NCI-H2107 treated with DMSO at 0.1 percent for 48 hours (cell line): ENCODE data around the gene VAMP2.

Experiments
- DNase-seq: peaks from one replicate; lab custom pipeline; 2025; ENCODE audit not compliant: unreplicated experiment; lab: John Stamatoyannopoulos, UW

VAMP2 gene

GRCh38 chr17:8124350-8125153, 38.2 kb downstream of the VAMP2 start:
- no peak for DNase-seq

DNA sequence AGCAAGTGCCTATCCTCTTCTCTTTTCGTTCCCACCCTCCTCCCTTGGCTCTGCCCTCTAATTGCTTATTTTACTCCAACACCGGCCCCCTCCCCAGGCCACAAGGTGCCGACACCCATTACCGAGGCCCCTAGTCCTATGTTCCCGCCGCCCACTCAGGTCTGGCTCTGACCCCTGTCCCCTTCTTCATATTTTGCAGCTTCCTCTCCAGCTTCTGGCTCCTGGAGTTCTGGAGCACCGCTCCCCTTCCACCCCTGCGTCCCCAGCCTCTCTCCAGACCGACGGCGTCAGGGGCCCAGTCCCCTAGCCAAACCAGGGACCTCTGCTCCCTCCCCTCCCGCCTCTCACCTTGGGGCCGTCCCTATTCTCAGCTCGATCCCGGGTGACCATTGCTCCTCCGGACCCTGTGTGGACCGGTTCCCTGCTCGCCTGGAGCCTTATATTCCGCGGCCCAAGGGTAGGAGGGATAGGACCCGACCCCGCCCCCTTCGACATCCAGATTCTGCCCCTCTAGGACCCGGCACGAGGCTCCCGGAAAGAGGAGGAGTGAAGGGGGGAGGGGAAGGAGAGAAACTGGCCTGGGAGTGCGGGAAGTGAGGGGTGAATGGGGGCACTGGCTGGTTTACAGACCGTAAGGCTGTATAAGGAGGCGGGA, 38.9 kb downstream of the VAMP2 start, which contains the start of gene HES7:
TSS of gene HES7 (minus strand) at position 412 of the 655 bp plus-strand sequence. CDS start at position 390, 22 bp downstream.
- DNase-seq: no peak

GRCh38 chr17:8122924-8123694, 39.6 kb downstream of the VAMP2 start:
- no peak for DNase-seq

DNA sequence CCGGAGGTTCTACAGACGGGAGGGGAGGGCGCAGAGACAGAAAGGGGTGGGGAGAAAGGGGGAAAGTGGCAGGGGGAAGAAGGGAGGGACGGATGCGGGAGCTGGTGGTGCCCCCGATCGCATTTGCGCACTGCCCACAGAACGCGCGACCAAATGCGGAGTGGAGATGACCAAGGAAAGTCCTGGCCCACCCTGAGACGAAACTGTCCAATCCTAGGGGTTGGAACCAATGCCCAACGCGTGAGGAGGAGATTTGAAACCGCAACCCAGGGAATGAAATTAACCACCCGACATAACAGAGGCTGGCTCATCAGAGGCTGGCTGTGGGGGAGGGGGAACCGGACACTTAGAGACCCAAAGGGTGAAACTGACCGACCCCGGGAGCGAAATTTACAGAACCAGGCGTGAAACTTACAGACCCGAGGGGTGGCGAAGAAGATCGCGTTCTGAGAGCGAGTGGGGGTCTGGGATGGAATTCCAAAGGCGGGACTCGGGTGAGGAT, 40.3 kb downstream of the VAMP2 start:
- no peak for DNase-seq

DNA sequence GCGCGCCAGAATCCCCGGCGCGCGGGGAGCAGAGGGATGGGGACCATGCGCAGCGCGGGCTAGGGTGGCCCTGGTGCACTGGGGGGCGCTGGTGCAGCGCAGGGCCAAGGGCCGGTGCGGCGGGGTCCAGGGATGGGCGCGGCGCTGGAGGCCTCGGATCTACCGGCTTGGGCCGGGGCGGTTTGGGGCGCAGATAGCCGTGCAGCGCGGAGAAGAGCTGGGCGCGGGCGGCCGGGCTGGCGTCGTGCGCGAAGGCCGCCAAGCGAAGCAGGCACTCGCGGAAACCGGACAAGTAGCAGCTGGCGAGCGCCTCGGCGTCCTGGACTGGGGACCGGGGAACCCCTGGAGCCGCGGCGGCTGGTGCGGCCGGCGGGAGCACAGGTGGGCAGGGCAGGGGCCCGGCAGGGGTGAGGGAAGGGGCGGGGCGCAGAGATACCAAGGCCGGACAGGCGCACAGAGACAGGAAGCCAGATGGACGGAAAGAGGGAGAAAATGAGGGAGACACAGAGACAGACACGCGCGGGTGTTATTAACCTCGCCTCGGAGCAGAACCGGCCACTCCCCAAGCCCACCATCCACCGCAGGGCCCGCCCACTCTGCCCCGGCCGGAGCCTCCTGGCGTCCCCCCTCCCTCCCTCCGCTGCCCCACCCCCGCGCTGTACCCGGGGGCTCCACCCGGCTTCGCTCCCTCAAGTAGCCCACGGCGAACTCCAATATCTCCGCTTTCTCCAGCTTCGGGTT, 40.9 kb downstream of the VAMP2 start:
- DNase-seq: no peak

DNA sequence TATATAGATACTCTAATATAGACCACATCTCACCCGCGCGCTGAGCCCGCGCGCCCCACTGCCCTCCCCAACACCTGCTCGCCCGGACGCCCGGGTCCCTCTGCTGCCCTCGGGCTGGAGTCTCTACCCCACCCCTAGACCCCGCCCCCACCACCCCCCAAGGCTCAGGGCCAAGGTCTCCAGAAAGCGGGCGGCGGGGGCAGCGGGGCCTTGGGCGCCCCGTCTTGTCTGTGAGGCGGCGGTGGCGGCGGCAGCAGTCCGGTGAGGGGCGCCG, 41.4 kb downstream of the VAMP2 start:
- DNase-seq: no peak

- DNase-seq: peak; percentile 37
These were observed 42.0 kb downstream of the VAMP2 start for GRCh38 chr17:8120520-8121406.

- peak; percentile 56 for DNase-seq
These were observed 42.9 kb downstream of the VAMP2 start for GRCh38 chr17:8119581-8120519.

DNA sequence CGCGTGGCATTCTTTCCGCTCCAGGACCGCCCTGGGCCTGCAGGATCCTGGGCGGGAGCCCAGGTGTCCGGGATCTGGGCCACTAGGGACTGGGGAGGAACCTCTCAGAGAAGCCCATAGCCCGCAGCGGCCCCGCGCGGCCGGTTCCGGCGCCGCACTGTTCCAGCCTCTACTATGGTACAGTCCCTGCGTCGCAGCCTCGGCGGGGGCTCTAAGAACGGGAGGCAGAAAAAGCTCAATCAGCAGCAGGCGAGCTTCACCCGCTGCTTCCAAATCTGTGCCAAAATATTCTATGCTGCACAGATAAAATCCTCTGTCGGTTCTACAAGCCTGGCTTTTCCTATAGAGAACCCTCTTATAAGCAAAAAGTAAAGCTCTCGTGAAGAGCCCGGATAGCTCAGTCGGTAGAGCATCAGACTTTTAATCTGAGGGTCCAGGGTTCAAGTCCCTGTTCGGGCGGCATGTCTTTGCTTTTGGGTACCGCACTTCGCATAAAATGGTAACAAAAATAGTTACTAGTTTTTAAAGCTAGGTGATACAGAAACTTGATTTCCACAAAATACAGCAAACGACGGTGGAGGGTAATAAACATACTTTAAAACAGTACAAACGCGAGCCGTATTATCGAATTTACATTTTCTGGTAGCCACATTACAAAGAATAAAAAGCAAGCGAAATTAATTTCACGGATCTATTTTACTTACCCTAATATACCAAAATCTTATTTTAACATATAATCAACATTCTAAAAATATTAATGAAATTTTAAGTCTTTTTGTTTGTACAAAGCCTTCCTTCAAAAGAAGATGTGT, 43.8 kb downstream of the VAMP2 start:
- peak; percentile 58 for DNase-seq

DNA sequence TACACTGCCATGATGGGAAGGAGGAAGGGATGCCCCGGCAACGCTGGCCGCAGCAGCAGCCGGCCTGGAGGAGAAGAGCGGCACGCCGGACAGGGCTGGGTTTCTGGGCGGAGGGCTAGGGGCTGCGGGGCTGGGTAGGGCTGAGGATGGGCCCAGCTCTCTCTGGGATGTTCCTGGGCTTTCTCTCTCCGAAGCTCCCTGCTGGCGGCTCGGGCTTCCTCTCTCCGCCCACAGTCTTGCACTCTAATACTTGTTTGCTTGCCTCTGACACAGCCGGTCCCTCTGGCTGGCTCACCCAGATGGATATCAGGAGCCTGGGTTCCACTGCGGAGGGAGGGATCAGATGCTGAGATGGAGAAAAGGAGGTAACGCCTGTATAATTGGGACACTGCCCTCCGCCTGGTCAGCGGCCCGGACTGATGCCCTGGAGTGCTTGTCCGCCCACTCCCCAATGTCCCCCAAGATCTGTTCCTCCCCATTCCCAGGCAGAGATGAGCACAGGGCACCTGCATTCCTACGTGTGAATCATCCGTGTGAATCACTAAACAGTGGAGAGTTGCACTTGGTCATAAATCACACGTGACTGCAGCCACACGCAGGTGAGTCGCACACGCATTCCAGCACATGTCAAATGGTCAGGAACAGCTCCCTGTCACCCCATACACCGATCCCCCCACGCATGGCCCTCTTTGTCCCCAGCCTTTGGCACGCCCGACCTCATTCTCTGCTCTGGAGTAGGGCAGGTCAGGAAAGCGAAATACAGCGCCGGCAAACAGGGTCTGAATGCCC, 44.6 kb downstream of the VAMP2 start, which contains the start of gene ALOXE3:
TSS of gene ALOXE3 (minus strand) at position 535 of the 789 bp plus-strand sequence. CDS start at position 11, 524 bp downstream.
- DNase-seq: no peak

DNA sequence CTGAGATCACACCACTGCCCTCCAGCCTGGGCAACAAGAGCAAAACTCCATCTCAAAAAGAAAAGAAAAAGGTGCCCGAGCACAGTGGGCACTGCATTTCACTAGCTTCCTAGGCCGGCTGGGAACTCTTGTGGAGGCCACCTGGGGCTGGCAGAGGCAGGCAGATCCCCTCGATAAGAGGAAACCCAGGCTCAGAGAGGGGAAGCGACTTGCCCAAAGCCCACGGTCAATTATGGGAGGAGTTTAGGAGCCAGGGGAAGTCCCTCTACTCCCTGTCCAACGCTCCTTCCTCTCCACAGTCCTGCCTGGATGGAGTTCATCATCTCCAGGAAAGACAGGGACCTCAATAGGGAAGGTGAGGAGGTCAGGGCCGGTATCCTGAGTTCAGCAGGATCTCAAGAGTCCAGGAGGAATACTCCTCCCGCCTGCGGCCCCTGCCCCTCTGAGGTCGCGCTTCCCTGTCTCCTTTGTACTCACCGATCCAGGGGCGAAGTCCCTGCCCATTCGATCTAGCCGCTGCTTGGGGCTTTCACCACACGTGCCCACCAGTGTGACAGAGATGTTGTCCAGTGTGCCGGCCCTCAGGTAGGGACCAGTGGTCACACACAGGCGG, 45.3 kb downstream of the VAMP2 start:
- no peak for DNase-seq

DNA sequence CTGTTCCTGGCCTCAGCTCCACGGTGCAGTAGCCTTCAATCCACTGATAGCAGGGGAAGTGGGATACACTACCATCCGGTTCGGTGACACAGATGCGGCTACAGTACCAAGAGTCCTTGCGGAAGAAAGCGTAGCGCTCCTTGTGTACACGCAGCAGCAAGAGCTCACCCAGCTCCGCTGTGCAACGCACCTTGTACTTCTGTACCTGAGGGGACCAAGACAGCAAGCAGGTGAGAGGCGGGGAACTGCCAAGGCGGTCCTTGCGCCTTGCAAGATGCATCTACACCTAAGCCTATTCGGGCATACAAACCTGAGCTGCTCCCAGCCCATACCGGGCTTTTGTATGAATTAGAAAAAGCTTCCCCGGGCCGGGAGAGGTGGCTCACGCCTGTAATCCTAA, 46.0 kb downstream of the VAMP2 start:
- no peak for DNase-seq

- no peak for DNase-seq
These were observed 51.8 kb downstream of the VAMP2 start for GRCh38 chr17:8110907-8111306.

- DNase-seq: no peak
These were observed 52.3 kb downstream of the VAMP2 start for GRCh38 chr17:8110456-8110804.

DNA sequence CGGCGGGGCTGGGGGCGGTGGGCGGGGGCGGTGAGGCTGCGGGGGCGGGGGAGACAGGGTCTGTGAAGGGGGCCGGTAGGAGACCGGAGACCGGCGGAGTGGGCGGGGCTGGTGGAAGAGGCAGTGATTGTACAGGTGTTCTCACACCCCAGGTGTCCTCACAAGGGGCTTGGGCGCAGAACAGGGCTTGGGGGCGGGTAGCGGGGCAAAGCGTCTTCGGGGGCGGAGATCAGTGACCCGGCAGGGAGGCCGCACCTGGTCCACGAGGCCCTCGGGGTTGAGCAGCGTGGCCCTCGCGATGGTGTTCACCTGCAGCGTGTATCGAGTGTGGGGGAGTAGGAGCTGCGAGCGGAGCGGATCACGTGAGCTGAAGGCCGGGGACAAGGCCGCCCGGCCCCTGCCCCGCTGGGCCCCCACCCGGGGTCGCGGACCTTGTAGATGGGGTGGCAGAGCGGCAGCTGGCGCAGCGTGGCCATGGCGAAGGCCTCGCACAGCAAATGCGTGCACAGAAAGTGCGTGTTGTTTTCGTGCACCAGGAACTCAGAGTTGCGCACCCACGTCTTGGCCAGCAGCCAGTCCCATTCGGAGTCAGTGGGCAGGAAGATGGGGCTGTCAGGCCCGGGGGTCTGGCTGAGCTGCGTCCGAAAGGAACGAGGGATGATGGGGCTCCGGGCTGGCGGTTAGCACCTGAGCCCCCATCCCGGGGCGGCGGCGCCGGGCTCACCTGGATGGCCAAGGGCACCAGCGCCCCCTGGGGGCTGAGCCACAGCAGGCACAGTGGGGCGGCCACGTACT, 52.9 kb downstream of the VAMP2 start:
- DNase-seq: no peak
